Body of pancreas (tissue), 4 donors: ENCODE data around the gene RGS11.

Experiments used
- CTCF ChIP-seq, 7 experiments: fragments of 450-650 bp in 4 of 7; fragments of 200-600 bp in 3 of 7; sonication (generic) in 3 of 7; IDR thresholded peaks; one replicate each; pipeline ENCODE4 v1.5.1; 2016 to 2019; ENCODE audit warnings: antibody characterized with exemption in 7 of 7
- POLR2A ChIP-seq, 3 donors: fragments of 450-650 bp; IDR thresholded peaks; one replicate each; pipeline ENCODE4 v1.6.1; 2016; ENCODE audit warnings: antibody characterized with exemption in 3 of 3, mild to moderate bottlenecking in 2 of 3

GRCh38 chr16:289395-289997 lies 13.8 kb upstream of the RGS11 start:
- TF ChIP-seq CTCF (IDR thresholded peaks at IDR 0.05) (no peak), POLR2A (IDR thresholded peaks at IDR 0.05) (no peak)
